ENCODE results near the gene VPS37C. TPM values are rescaled to one million over a fixed set of nuclear protein-coding genes. Genes with fewer than 3 reads are reported as not detected.
A peak's percentile ranks its signal among the peaks of the same experiment; 100 is the strongest.

VPS37C gene
- total RNA-seq, 4 donors from 2014 or later: 11.8 to 22.2 (median 13.6) TPM

GRCh38 chr11:61160487-61161189 is 588 bp downstream of the VPS37C start:
- Histone ChIP-seq H3K36me3 (peaks cover 0 to 12% (median 0%) of the 10 kb centered on the region in 3 donors), H3K4me3 (peak overlapping the region; percentile 81 to 90 (median 88)), H3K9me3 (peaks cover 0 to under 1% (median 0%) of the 10 kb centered on the region in 4 donors), H3K27me3 (no peaks in the 10 kb centered on the region), H3K27ac (peak overlapping the region; percentile 92 to 98 (median 96)), H3K4me1 (peaks cover 0 to 39% (median 23%) of the 10 kb centered on the region in 4 donors)
- TF ChIP-seq CTCF (IDR thresholded peaks at IDR 0.05) (no peak), EP300 (IDR thresholded peaks at IDR 0.05) (peak in 1 of 2 donors; percentile 39)
- WGBS, 2 donors: 12 to 13% methylated on average over 19 to 25 of the region's 25 CpGs
- peak in 1 of 2 donors; percentile 27 for DNase-seq (ENCODE audit: low spot score in 2 of 2)

GRCh38 chr11:61158691-61159381 is 2.4 kb downstream of the VPS37C start:
- Histone ChIP-seq H3K27ac (peak overlapping the region in 2 of 4 donors; percentile 38 to 95), H3K9me3 (peaks cover 0 to 11% (median 0%) of the 10 kb centered on the region in 4 donors), H3K4me1 (peaks cover 0 to 40% (median 25%) of the 10 kb centered on the region in 4 donors), H3K36me3 (peaks cover 0 to 24% (median 0%) of the 10 kb centered on the region in 3 donors), H3K4me3 (no peak overlapping the region), H3K27me3 (no peaks in the 10 kb centered on the region)
- no peak for TF ChIP-seq EP300 (IDR thresholded peaks at IDR 0.05)
- TF ChIP-seq CTCF (IDR thresholded peaks at IDR 0.05): no peak
- TF ChIP-seq POLR2A (IDR thresholded peaks at IDR 0.05): no peak
- no peak for DNase-seq (ENCODE audit: low spot score in 2 of 2)
- 30 to 39% methylated on average over 3 of the region's 3 CpGs for WGBS, 2 donors

- peaks cover 0 to 50% (median 34%) of the 10 kb centered on the region in 4 donors for H3K4me1 ChIP-seq
- H3K9me3 ChIP-seq: peaks cover 0 to 11% (median 0%) of the 10 kb centered on the region in 4 donors
- WGBS, 2 donors: 74 to 84% methylated on average over 3 of the region's 3 CpGs
- H3K27ac ChIP-seq: no peak overlapping the region
- H3K36me3 ChIP-seq: peaks cover 0 to 24% (median 0%) of the 10 kb centered on the region in 3 donors
- no peak for TF ChIP-seq EP300 (IDR thresholded peaks at IDR 0.05)
- TF ChIP-seq POLR2A (IDR thresholded peaks at IDR 0.05): no peak
- no peak for TF ChIP-seq CTCF (IDR thresholded peaks at IDR 0.05)
- DNase-seq (ENCODE audit: low spot score in 2 of 2): no peak
- no peaks in the 10 kb centered on the region for H3K27me3 ChIP-seq
- no peak overlapping the region for H3K4me3 ChIP-seq
Observed at GRCh38 chr11:61157743-61158142, 3.5 kb downstream of the VPS37C start.

- 87 to 95% methylated on average over 5 of the region's 5 CpGs for WGBS, 2 donors
- no peak overlapping the region for H3K27ac ChIP-seq
- H3K4me3 ChIP-seq: no peak overlapping the region
- H3K9me3 ChIP-seq: peaks cover 0 to 11% (median 0%) of the 10 kb centered on the region in 4 donors
- TF ChIP-seq EP300 (IDR thresholded peaks at IDR 0.05) (no peak), POLR2A (IDR thresholded peaks at IDR 0.05) (no peak), CTCF (IDR thresholded peaks at IDR 0.05) (no peak)
- no peak for DNase-seq (ENCODE audit: low spot score in 2 of 2)
- no peaks in the 10 kb centered on the region for H3K27me3 ChIP-seq
- peaks cover 0 to 58% (median 31%) of the 10 kb centered on the region in 4 donors for H3K4me1 ChIP-seq
- peaks cover 0 to 24% (median 0%) of the 10 kb centered on the region in 3 donors for H3K36me3 ChIP-seq
Observed at GRCh38 chr11:61155741-61156140, 5.5 kb downstream of the VPS37C start.

GRCh38 chr11:61155312-61155711 is 5.9 kb downstream of the VPS37C start:
- TF ChIP-seq CTCF (IDR thresholded peaks at IDR 0.05) (no peak), EP300 (IDR thresholded peaks at IDR 0.05) (no peak), POLR2A (IDR thresholded peaks at IDR 0.05) (no peak)
- Histone ChIP-seq H3K36me3 (peaks cover 0 to 24% (median 0%) of the 10 kb centered on the region in 3 donors), H3K27me3 (no peaks in the 10 kb centered on the region), H3K4me3 (no peak overlapping the region), H3K27ac (no peak overlapping the region), H3K4me1 (peaks cover 0 to 58% (median 33%) of the 10 kb centered on the region in 4 donors), H3K9me3 (peaks cover 0 to 11% (median 0%) of the 10 kb centered on the region in 4 donors)
- DNase-seq (ENCODE audit: low spot score in 2 of 2): no peak
- whole genome bisulfite sequencing, 2 donors: 95 to 96% methylated on average over 1 of the region's 1 CpG

Data from tibial nerve (tissue), 4 donors.